OCI-LY1 (cell line): ENCODE measurements around the gene TEAD1.

Source experiments
- CTCF ChIP-seq: fragments of 200-600 bp; sonication (generic), shearing (Covaris generic); IDR thresholded peaks from 2 replicates; pipeline ENCODE4 v1.5.1; 2017; ENCODE audit warnings: mild to moderate bottlenecking, antibody characterized with exemption, low read length, moderate library complexity, mixed read lengths
- EZH2 ChIP-seq: fragments of 200-600 bp; sonication (generic), shearing (Covaris generic); IDR thresholded peaks from 2 replicates; pipeline ENCODE4 v1.8.0; 2017; ENCODE audit warnings: borderline replicate concordance, mixed run types, mild to moderate bottlenecking, antibody characterized with exemption, low read length, moderate library complexity, mixed read lengths

GRCh38 chr11:12721816-12722604 lies 47.8 kb downstream of the TEAD1 start:
- TF ChIP-seq CTCF (no peak), EZH2 (no peak)
